ACC112 (cell line): Measurements from ENCODE around the gene GRHL3.
A peak's percentile ranks its signal among the peaks of the same experiment; 100 is the strongest.
"Not testable (repeated sequence)": the region's sequence is repeated elsewhere in the genome, so short reads cannot be mapped to it uniquely, and the experiment has no call there.

Experiments used
- H2AFZ ChIP-seq: fragments of 200-600 bp; sonication (generic); one replicate; pipeline ENCODE4 v1.6.0; 2017; ENCODE audit warnings: antibody characterized with exemption, low read length; ENCODE audit not compliant: unreplicated experiment
- H3K27ac ChIP-seq: fragments of 200-600 bp; sonication (generic); 2 replicates; pipeline ENCODE4 v1.5.1; 2014; ENCODE audit warnings: low read depth, mild to moderate bottlenecking, antibody characterized with exemption, low read length, moderate library complexity
- H3K27me3 ChIP-seq: fragments of 200-600 bp; sonication (generic); 2 replicates; pipeline ENCODE4 v1.6.1; 2014; ENCODE audit warnings: mild to moderate bottlenecking, antibody characterized with exemption, low read length, moderate library complexity, mixed read lengths; ENCODE audit not compliant: insufficient read depth
- H3K36me3 ChIP-seq: fragments of 200-600 bp; sonication (generic); 2 replicates; pipeline ENCODE4 v1.6.1; 2016; ENCODE audit warnings: mild to moderate bottlenecking, antibody characterized with exemption, low read length, moderate library complexity, mixed read lengths; ENCODE audit not compliant: insufficient read depth
- H3K4me1 ChIP-seq: fragments of 200-600 bp; sonication (generic); one replicate; pipeline ENCODE4 v1.6.1; 2016; ENCODE audit warnings: low read length, mixed read lengths; ENCODE audit not compliant: insufficient read depth, unreplicated experiment, control insufficient read depth
- H3K4me3 ChIP-seq: fragments of 200-600 bp; sonication (generic); 2 replicates; pipeline ENCODE4 v1.5.1; 2014; ENCODE audit warnings: mild to moderate bottlenecking, low read depth, low read length
- H3K79me2 ChIP-seq: fragments of 200-600 bp; sonication (generic); one replicate; pipeline ENCODE4 v1.6.0; 2016; ENCODE audit warnings: low read length; ENCODE audit not compliant: control insufficient read depth, unreplicated experiment, insufficient read depth

Gene GRHL3

GRCh38 chr1:24283326-24284155 is 35.6 kb upstream of the GRHL3 start:
- Histone ChIP-seq H3K27ac (peak overlapping the region; percentile 3; the same call in 1 of the 2 replicates), H3K4me1 (peaks cover 15% of the 10 kb centered on the region), H3K36me3 (no peaks in the 10 kb centered on the region), H3K4me3 (no peak overlapping the region), H2AFZ (no peak overlapping the region), H3K27me3 (peaks cover 9% of the 10 kb centered on the region; the same call in 1 of the 2 replicates), H3K79me2 (no peaks in the 10 kb centered on the region)

GRCh38 chr1:24284156-24284471 is 35.0 kb upstream of the GRHL3 start:
- H3K79me2 ChIP-seq: no peaks in the 10 kb centered on the region
- peaks cover 20% of the 10 kb centered on the region for H3K4me1 ChIP-seq
- H3K4me3 ChIP-seq: no peak overlapping the region
- H3K27me3 ChIP-seq: peaks cover 9% of the 10 kb centered on the region; the same call in 1 of the 2 replicates
- H3K27ac ChIP-seq: peak overlapping the region; percentile 3; the same call in 1 of the 2 replicates
- no peak overlapping the region for H2AFZ ChIP-seq
- H3K36me3 ChIP-seq: no peaks in the 10 kb centered on the region

- Histone ChIP-seq H3K79me2 (no peaks in the 10 kb centered on the region), H3K27me3 (no peaks in the 10 kb centered on the region), H3K4me3 (no peak overlapping the region), H3K4me1 (peaks cover 27% of the 10 kb centered on the region), H3K27ac (no peak overlapping the region), H2AFZ (no peak overlapping the region), H3K36me3 (no peaks in the 10 kb centered on the region)
These were observed 33.9 kb upstream of the GRHL3 start for GRCh38 chr1:24285231-24285630.

- H3K4me1 ChIP-seq: peaks cover 36% of the 10 kb centered on the region
- no peak overlapping the region for H3K27ac ChIP-seq
- H3K36me3 ChIP-seq: no peaks in the 10 kb centered on the region
- no peaks in the 10 kb centered on the region for H3K27me3 ChIP-seq
- no peak overlapping the region for H3K4me3 ChIP-seq
- H2AFZ ChIP-seq: no peak overlapping the region
- H3K79me2 ChIP-seq: no peaks in the 10 kb centered on the region
These were observed 32.7 kb upstream of the GRHL3 start for GRCh38 chr1:24286246-24287010.

GRCh38 chr1:24287779-24288178 is 31.4 kb upstream of the GRHL3 start:
- H3K27ac ChIP-seq, H3K27me3 ChIP-seq, H3K36me3 ChIP-seq, H2AFZ ChIP-seq, H3K79me2 ChIP-seq, H3K4me3 ChIP-seq: not testable (repeated sequence)
- peaks cover 36% of the 10 kb centered on the region for H3K4me1 ChIP-seq

- peaks cover 32% of the 10 kb centered on the region for H3K4me1 ChIP-seq
- no peak overlapping the region for H3K4me3 ChIP-seq
- H2AFZ ChIP-seq: no peak overlapping the region
- H3K36me3 ChIP-seq: no peaks in the 10 kb centered on the region
- H3K27me3 ChIP-seq: no peaks in the 10 kb centered on the region
- H3K27ac ChIP-seq: no peak overlapping the region
- no peaks in the 10 kb centered on the region for H3K79me2 ChIP-seq
These were observed 30.7 kb upstream of the GRHL3 start for GRCh38 chr1:24288479-24288878.

GRCh38 chr1:24289937-24290595 is 29.1 kb upstream of the GRHL3 start:
- Histone ChIP-seq H3K4me3 (no peak overlapping the region), H2AFZ (no peak overlapping the region), H3K4me1 (peaks cover 36% of the 10 kb centered on the region), H3K36me3 (no peaks in the 10 kb centered on the region), H3K27ac (peak overlapping the region; percentile 86), H3K79me2 (no peaks in the 10 kb centered on the region), H3K27me3 (no peaks in the 10 kb centered on the region)

GRCh38 chr1:24290933-24291487 is 28.1 kb upstream of the GRHL3 start:
- no peak overlapping the region for H3K4me3 ChIP-seq
- H3K79me2 ChIP-seq: no peaks in the 10 kb centered on the region
- peaks cover 43% of the 10 kb centered on the region for H3K4me1 ChIP-seq
- peak overlapping the region; percentile 86 for H3K27ac ChIP-seq
- H3K36me3 ChIP-seq: no peaks in the 10 kb centered on the region
- H3K27me3 ChIP-seq: no peaks in the 10 kb centered on the region
- no peak overlapping the region for H2AFZ ChIP-seq

- H3K4me1 ChIP-seq: peaks cover 43% of the 10 kb centered on the region
- no peak overlapping the region for H3K27ac ChIP-seq
- H3K4me3 ChIP-seq: no peak overlapping the region
- no peak overlapping the region for H2AFZ ChIP-seq
- H3K79me2 ChIP-seq: no peaks in the 10 kb centered on the region
- no peaks in the 10 kb centered on the region for H3K27me3 ChIP-seq
- no peaks in the 10 kb centered on the region for H3K36me3 ChIP-seq
These were observed 27.1 kb upstream of the GRHL3 start for GRCh38 chr1:24292103-24292502.

GRCh38 chr1:24292887-24293286 is 26.3 kb upstream of the GRHL3 start:
- H3K27me3 ChIP-seq: no peaks in the 10 kb centered on the region
- no peak overlapping the region for H2AFZ ChIP-seq
- no peak overlapping the region for H3K27ac ChIP-seq
- no peak overlapping the region for H3K4me3 ChIP-seq
- no peaks in the 10 kb centered on the region for H3K36me3 ChIP-seq
- no peaks in the 10 kb centered on the region for H3K79me2 ChIP-seq
- peaks cover 43% of the 10 kb centered on the region for H3K4me1 ChIP-seq
